ENCODE results near the gene CEPT1. TPM values are rescaled to one million over a fixed set of nuclear protein-coding genes. Genes with fewer than 3 reads are reported as not detected.

CEPT1 gene
- total and polyA plus RNA-seq, 2 of the 8 experiments (the other 6 are each of a cell fraction or from before 2014, with no cell fraction given) = 18.5 to 28.6 TPM

DNA sequence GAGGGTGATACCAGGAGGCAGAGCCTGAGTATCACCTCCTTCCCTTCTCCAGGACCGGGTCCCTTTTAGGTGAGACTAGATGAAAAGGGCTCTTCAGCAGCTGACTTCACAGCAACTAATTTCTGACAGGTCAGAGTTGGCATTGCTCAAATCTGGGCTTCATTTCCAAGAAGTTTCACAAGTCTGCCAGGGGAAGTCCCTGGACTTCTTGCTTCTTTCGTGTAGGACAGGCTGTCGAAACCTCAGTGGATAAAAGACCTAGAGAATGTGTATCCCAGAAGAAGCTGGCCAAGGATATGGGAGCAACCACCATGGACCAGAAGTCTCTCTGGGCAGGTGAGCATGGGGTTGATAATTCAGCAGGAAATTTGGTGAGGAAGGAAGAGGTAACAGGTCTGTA lies 87.4 kb downstream of the CEPT1 start, which contains the start of gene CHI3L2 (continued):
- TF ChIP-seq CHD7 (IDR thresholded peaks at IDR 0.05; ENCODE audit: insufficient replicate concordance, low read length) = no peak
- TF ChIP-seq, protein P1, sequence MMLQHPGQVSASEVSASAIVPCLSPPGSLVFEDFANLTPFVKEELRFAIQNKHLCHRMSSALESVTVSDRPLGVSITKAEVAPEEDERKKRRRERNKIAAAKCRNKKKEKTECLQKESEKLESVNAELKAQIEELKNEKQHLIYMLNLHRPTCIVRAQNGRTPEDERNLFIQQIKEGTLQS (IDR thresholded peaks at IDR 0.05; ENCODE audit: insufficient read depth, low read depth, low read length) = no peak
- no peak for TF ChIP-seq SP2 (IDR thresholded peaks at IDR 0.05; ENCODE audit: low read length)
